LHCN-M2 (cell line): ENCODE measurements around the gene BHLHE40. TPM values are rescaled to one million over a fixed set of nuclear protein-coding genes. Genes with fewer than 3 reads are reported as not detected.

Experiments used
- DNase-seq: peaks from one replicate; pipeline ENCODE4 v3.0.0-alpha.2; 2012; ENCODE audit warnings: low read depth
- total RNA-seq: library from RNA; depleted of rRNA; stranded (reverse); fragments of >200 nt; gene quantifications from 2 replicates; pipeline ENCODE4 v1.2.3, GENCODE V29; 2014; rRNA removed

The BHLHE40 gene
- total RNA-seq, 1 experiment from 2014 or later, result 21.0 TPM

GRCh38 chr3:5019411-5020241 lies 40.4 kb downstream of the BHLHE40 start:
- no peak for DNase-seq

- DNase-seq, result no peak
These were observed 41.0 kb downstream of the BHLHE40 start for GRCh38 chr3:5020242-5020722.

DNA sequence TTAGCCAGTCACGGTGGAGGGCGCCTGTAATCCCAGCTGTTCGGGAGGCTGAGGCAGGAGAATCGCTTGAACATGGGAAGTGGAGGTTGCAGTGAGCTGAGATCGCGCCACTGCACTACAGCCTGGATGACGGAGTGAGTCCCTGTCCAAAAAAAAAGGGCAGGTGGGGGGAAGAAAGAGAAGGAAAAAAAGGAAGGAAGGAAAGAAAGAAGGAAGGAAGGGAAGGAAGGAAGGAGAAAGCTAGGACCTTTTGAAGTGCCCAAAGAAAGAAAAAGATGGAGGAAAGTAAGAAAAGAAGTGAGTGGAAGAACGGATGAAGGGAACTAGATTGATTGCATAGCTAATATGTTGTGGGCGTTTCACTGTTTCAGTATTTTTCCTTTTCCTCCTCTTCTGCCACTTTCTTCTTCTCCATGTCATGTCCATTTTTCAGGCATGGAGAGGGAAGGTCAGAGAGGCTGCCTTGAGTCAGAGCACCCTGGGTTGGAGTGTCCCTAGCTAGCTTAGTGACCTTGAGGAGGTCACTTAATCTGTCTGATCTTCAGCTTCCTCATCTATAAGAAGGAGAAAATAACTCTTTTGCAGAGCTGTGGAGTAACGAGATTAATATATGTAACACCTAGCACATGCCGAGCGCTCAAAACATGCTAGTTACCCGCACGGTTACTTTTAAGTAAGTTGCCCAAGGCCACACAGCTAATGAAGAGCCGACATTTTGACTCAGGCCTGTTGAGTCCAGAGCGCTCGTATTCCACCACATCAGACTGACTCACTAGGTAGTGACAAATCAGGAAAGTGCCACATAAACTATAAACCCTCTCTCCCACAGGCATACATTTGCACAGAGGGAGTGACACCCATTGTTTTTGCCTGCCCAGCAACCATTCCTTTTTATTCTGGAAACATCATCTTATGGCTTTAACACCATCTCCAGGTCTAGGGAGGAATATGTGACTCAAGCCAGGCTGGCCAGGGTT lies 42.2 kb downstream of the BHLHE40 start:
- peak; percentile 74 for DNase-seq

DNA sequence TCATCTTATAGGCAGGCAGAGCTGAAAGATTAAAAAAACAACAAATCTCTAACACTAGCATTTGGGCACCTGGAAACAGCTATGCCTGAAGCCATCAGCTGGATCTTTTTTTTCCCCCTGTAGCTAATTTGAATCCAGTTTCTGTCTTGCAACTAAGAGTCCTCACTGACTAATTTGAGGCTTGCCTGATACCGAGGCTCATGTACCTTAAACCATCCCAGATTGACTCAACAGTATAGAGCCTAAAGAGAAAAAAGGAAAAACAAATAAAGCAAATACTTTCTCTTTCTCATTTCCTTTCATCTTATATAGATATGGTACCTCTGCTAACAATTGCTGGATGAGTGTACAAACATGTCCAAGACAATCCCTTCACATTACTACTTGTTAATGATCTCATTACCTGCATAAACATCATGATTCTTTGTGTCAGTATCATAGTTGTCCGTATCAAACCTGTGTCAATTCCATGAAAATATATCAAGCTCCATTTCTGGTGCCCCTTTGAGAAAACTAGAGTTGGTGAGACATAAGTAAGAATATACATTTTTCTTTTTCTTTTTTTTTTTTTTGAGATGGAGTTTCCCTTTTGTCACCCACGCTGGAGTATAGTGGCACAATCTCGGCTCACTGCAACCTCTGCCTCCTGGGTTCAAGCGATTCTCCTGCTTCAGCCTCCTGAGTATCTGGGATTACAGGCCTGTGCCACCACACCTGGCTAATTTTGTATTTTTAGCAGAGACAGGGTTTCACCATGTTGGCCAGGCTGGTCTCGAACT lies 43.1 kb downstream of the BHLHE40 start:
- DNase-seq, result no peak

GRCh38 chr3:5022966-5023776 lies 43.9 kb downstream of the BHLHE40 start:
- DNase-seq, result peak; percentile 97

DNA sequence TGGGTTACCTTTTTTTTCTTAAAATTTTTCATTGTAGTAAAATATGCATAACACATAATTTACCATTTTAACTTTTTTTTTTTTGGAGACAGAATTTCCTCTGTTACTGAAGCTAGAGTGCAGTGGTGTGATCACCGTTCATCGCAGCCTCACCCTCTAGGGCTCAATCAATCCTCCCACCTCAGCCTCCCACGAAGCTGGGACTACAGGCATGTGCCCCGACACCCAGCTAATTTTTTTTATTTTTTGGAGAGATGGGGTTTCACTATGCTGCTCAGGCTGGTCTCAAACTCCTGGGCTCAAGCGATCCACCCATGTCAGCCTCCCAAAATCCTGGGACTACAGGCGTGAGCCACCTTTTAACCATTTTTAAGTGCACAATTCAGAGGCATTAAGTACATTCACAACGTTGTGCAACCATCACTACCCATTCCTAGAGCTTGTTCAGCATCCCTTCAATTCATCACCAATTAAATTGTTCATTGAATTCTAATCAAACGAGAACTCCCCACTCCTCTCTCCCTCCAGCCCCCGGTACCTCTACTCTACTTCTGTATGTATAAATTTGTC lies 44.6 kb downstream of the BHLHE40 start:
- DNase-seq, result no peak

GRCh38 chr3:5026046-5026362 lies 46.8 kb downstream of the BHLHE40 start:
- DNase-seq, result no peak

GRCh38 chr3:5029715-5030114 lies 50.5 kb downstream of the BHLHE40 start:
- no peak for DNase-seq

GRCh38 chr3:5030152-5030551 lies 50.9 kb downstream of the BHLHE40 start:
- DNase-seq, result no peak

DNA sequence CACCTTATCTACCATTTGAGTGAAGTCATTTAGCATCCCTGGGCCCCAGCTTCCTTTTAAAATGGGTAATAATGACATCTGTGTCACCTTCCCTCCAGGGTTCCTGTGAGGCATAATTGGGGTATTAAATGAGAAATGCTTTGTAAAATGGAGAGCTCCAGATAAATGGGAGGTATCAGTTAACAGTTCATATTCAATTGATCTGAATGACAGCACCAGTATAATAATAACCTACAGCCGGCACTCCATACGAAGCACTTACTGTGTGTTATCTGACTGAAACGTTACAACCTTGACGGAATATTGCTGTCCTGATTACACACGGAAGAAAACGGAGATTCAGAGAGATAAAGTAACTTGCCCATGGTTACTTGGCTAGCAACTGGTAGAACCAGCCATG lies 53.6 kb downstream of the BHLHE40 start:
- DNase-seq, result no peak

Other genes with a start within 250 kb of the BHLHE40 start
- 45.3 and 56.7 TPM in 2 replicates for gene ARL8B, start 142.9 kb downstream of the BHLHE40 start, total RNA-seq
- 25.6 and 25.7 TPM in 2 replicates for gene EDEM1, start 208.3 kb downstream of the BHLHE40 start, total RNA-seq